H9 (cell line): ENCODE measurements around the gene VILL. TPM values are rescaled to one million over a fixed set of nuclear protein-coding genes. Genes with fewer than 3 reads are reported as not detected.

Experiments used
- DNase-seq: peaks from one replicate; pipeline ENCODE4 v3.0.0-alpha.2; 2017
- H2AFZ ChIP-seq: one replicate; pipeline ENCODE4 v1.6.1; 2013; ENCODE audit warnings: mild to moderate bottlenecking, low read length, control low read depth, moderate library complexity
- H2AK5ac ChIP-seq: 2 replicates; pipeline ENCODE4 v1.6.1; 2013; ENCODE audit warnings: low read length, control low read depth, mixed read lengths; ENCODE audit not compliant: insufficient read length
- H2BK120ac ChIP-seq: one replicate; pipeline ENCODE4 v1.6.1; 2013; ENCODE audit warnings: low read depth, mild to moderate bottlenecking, low read length, control low read depth, inconsistent platforms; ENCODE audit not compliant: poor library complexity, severe bottlenecking
- H2BK12ac ChIP-seq: 2 replicates; pipeline ENCODE4 v1.6.1; 2013; ENCODE audit warnings: low read length, control low read depth, mixed read lengths, low read depth; ENCODE audit not compliant: insufficient read length
- H2BK15ac ChIP-seq: 2 replicates; pipeline ENCODE4 v1.6.1; 2013; ENCODE audit warnings: low read depth, low read length, control low read depth
- H2BK20ac ChIP-seq: one replicate; pipeline ENCODE4 v1.6.1; 2013; ENCODE audit warnings: low read depth, mild to moderate bottlenecking, low read length, control low read depth, inconsistent platforms; ENCODE audit not compliant: poor library complexity, severe bottlenecking
- H2BK5ac ChIP-seq: 2 replicates; pipeline ENCODE4 v1.6.1; 2013; ENCODE audit warnings: low read length, control low read depth, mixed read lengths; ENCODE audit not compliant: insufficient read length
- H3K14ac ChIP-seq: 2 replicates; pipeline ENCODE4 v1.6.1; 2013; ENCODE audit warnings: low read length, control low read depth; ENCODE audit not compliant: insufficient read depth
- H3K18ac ChIP-seq: 2 replicates; pipeline ENCODE4 v1.6.1; 2013; ENCODE audit warnings: low read depth, mild to moderate bottlenecking, mixed read lengths, low read length, control low read depth; ENCODE audit not compliant: insufficient read length
- H3K23ac ChIP-seq: 2 replicates; pipeline ENCODE4 v1.6.1; 2013; ENCODE audit warnings: low read length, control low read depth, mixed read lengths, low read depth; ENCODE audit not compliant: insufficient read length
- H3K23me2 ChIP-seq: 2 replicates; pipeline ENCODE4 v1.6.1; 2013; ENCODE audit warnings: low read depth, mild to moderate bottlenecking, mixed read lengths, low read length, control low read depth; ENCODE audit not compliant: insufficient read length, poor library complexity, severe bottlenecking
- H3K27ac ChIP-seq: 2 replicates; pipeline ENCODE4 v1.5.1; 2013; ENCODE audit warnings: low read length, control low read depth, mixed read lengths, low read depth; ENCODE audit not compliant: insufficient read length
- H3K27me3 ChIP-seq: 2 replicates; pipeline ENCODE4 v1.6.1; 2013; ENCODE audit warnings: low read length, control low read depth, inconsistent platforms; ENCODE audit not compliant: insufficient read depth
- H3K4ac ChIP-seq: 2 replicates; pipeline ENCODE4 v1.6.1; 2013; ENCODE audit warnings: low read depth, mild to moderate bottlenecking, control low read depth, inconsistent platforms, low read length, moderate library complexity
- H3K4me1 ChIP-seq: 2 replicates; pipeline ENCODE4 v1.6.1; 2013; ENCODE audit warnings: low read length, control low read depth, inconsistent platforms; ENCODE audit not compliant: insufficient read depth
- H3K4me2 ChIP-seq: 2 replicates; pipeline ENCODE4 v1.6.1; 2013; ENCODE audit warnings: low read length, control low read depth, mixed read lengths; ENCODE audit not compliant: insufficient read length, insufficient read depth
- H3K56ac ChIP-seq: 2 replicates; pipeline ENCODE4 v1.6.1; 2013; ENCODE audit warnings: low read depth, mild to moderate bottlenecking, mixed read lengths, low read length, control low read depth; ENCODE audit not compliant: insufficient read length
- H3K79me1 ChIP-seq: 2 replicates; pipeline ENCODE4 v1.6.1; 2013; ENCODE audit warnings: low read depth, mild to moderate bottlenecking, moderate library complexity, low read length, control low read depth, inconsistent platforms; ENCODE audit not compliant: insufficient read depth, poor library complexity, severe bottlenecking
- H3K79me2 ChIP-seq: 2 replicates; pipeline ENCODE4 v1.6.1; 2013; ENCODE audit warnings: low read length, control low read depth, inconsistent platforms; ENCODE audit not compliant: insufficient read depth
- H3K9ac ChIP-seq: 2 replicates; pipeline ENCODE4 v1.6.1; 2013; ENCODE audit warnings: low read length, control low read depth, mixed read lengths; ENCODE audit not compliant: insufficient read length; ENCODE audit errors: extremely low read depth
- H3K9me3 ChIP-seq: one replicate; pipeline ENCODE4 v1.6.1; 2013; ENCODE audit warnings: low read depth, low read length, inconsistent platforms; ENCODE audit not compliant: control insufficient read depth
- H3T11ph ChIP-seq: one replicate; pipeline ENCODE4 v1.6.1; 2013; ENCODE audit warnings: mild to moderate bottlenecking, low read length, control low read depth, inconsistent platforms
- H4K20me1 ChIP-seq: one replicate; pipeline ENCODE4 v1.6.1; 2013; ENCODE audit not compliant: control insufficient read depth, insufficient read length, insufficient read depth
- H4K5ac ChIP-seq: 2 replicates; pipeline ENCODE4 v1.6.1; 2013; ENCODE audit warnings: low read depth, mild to moderate bottlenecking, mixed read lengths, low read length, control low read depth; ENCODE audit not compliant: insufficient read length
- H4K8ac ChIP-seq: replicated peaks from 2 replicates; pipeline ENCODE4 v1.6.1; 2013; ENCODE audit warnings: low read length, control low read depth, mixed read lengths, low read depth; ENCODE audit not compliant: insufficient read length
- H4K91ac ChIP-seq: 2 replicates; pipeline ENCODE4 v1.6.1; 2013; ENCODE audit warnings: low read depth, mild to moderate bottlenecking, moderate library complexity, mixed read lengths, low read length, control low read depth; ENCODE audit not compliant: insufficient read length
- H3K27ac Mint-ChIP-seq, 3 experiments: 2 replicates in 2 of 3; 3 replicates in 1 of 3; pipeline ENCODE4 v1.8.0; 2020 to 2021; ENCODE audit warnings: mixed read lengths in 3 of 3, mild to moderate bottlenecking in 1 of 3, moderate library complexity in 1 of 3
- H3K27me3 Mint-ChIP-seq: 2 replicates; pipeline ENCODE4 v1.8.0; 2021; ENCODE audit warnings: low read depth, mild to moderate bottlenecking, moderate library complexity, mixed read lengths
- H3K36me3 Mint-ChIP-seq, 3 experiments: 2 replicates in 2 of 3; 3 replicates in 1 of 3; pipeline ENCODE4 v1.8.0; 2020 to 2021; ENCODE audit warnings: low read depth in 3 of 3, mixed read lengths in 3 of 3; ENCODE audit not compliant: insufficient read depth in 1 of 3
- H3K4me1 Mint-ChIP-seq, 2 experiments: 2 replicates each; pipeline ENCODE4 v1.8.0; 2020; ENCODE audit warnings: mixed read lengths in 2 of 2
- H3K4me3 Mint-ChIP-seq, 2 experiments: 2 replicates in 1 of 2; 3 replicates in 1 of 2; pipeline ENCODE4 v1.8.0; 2020 to 2021; ENCODE audit warnings: mild to moderate bottlenecking in 2 of 2, mixed read lengths in 2 of 2, moderate library complexity in 1 of 2
- H3K9me3 Mint-ChIP-seq, 2 experiments: 2 replicates in 1 of 2; 3 replicates in 1 of 2; pipeline ENCODE4 v1.8.0; 2020; ENCODE audit warnings: mild to moderate bottlenecking in 2 of 2, mixed read lengths in 2 of 2, moderate library complexity in 1 of 2
- CTCF ChIP-seq: fragments of 200-600 bp; sonication (generic); conservative IDR thresholded peaks from 3 replicates; pipeline ENCODE4 v1.8.0; 2021; ENCODE audit warnings: antibody characterized with exemption, mild to moderate bottlenecking
- WGBS: extraction: QIAGEN DNeasy Blood & Tissue Kit; methylation state at CpG from one replicate; pipeline ENCODE4 v1.1.7; 2013; ENCODE audit warnings: missing lambda C conversion rate, low lambda C conversion rate, mixed read lengths; ENCODE audit not compliant: insufficient read length; ENCODE audit errors: extremely low coverage; 5-methylcytosine and 5-hydroxymethylcytosine counted together
- total RNA-seq: library from RNA; stranded (reverse); gene quantifications from 2 replicates; pipeline ENCODE4 v1.2.1, GENCODE V29; 2021

VILL gene
- total RNA-seq, 1 experiment from 2014 or later = 3.2 TPM

- H2BK15ac ChIP-seq = no peak overlapping the region
- no peak overlapping the region for H3K9ac ChIP-seq
- no peak overlapping the region for H4K91ac ChIP-seq
- H3T11ph ChIP-seq = no peak overlapping the region
- H3K18ac ChIP-seq = no peak overlapping the region
- no peak overlapping the region for H3K14ac ChIP-seq
- no peak overlapping the region for H3K4me2 ChIP-seq
- H4K8ac ChIP-seq = no peak overlapping the region
- TF ChIP-seq CTCF = no peak
- no peak overlapping the region for H2BK120ac ChIP-seq
- H3K4me1 ChIP-seq = peaks cover 3% of the 10 kb centered on the region
- H2AK5ac ChIP-seq = no peak overlapping the region
- H3K56ac ChIP-seq = no peak overlapping the region
- H3K79me2 ChIP-seq = no peaks in the 10 kb centered on the region
- H3K4me1 Mint-ChIP-seq = peaks cover 15 to 17% of the 10 kb centered on the region in 2 experiments
- H3K27me3 Mint-ChIP-seq = no peaks in the 10 kb centered on the region
- H2BK12ac ChIP-seq = no peak overlapping the region
- H3K9me3 Mint-ChIP-seq = no peaks in the 10 kb centered on the region
- H2BK20ac ChIP-seq = no peak overlapping the region
- no peak overlapping the region for H2BK5ac ChIP-seq
- H3K9me3 ChIP-seq = no peaks in the 10 kb centered on the region
- no peak overlapping the region for H3K23ac ChIP-seq
- H4K5ac ChIP-seq = no peak overlapping the region
- peaks cover 0 to 5% (median 4%) of the 10 kb centered on the region in 3 experiments; a peak in 3 of 7 replicates for H3K36me3 Mint-ChIP-seq
- WGBS = no CpG with 5 or more reads among the region's 6 CpGs
- H3K27me3 ChIP-seq = no peaks in the 10 kb centered on the region
- H3K27ac ChIP-seq = no peak overlapping the region
- peak overlapping the region in 1 of 3 experiments; percentile 50; a peak in 1 of 7 replicates for H3K27ac Mint-ChIP-seq
- no peaks in the 10 kb centered on the region for H4K20me1 ChIP-seq
- H3K4me3 Mint-ChIP-seq = no peak overlapping the region
- no peak overlapping the region for H2AFZ ChIP-seq
- no peaks in the 10 kb centered on the region for H3K79me1 ChIP-seq
- DNase-seq = no peak
- no peak overlapping the region for H3K4ac ChIP-seq
- H3K23me2 ChIP-seq = no peaks in the 10 kb centered on the region
These were observed 35.7 kb upstream of the VILL start for GRCh38 chr3:37954881-37955280.
